ENCODE results near the gene KLHDC3.
A peak's percentile ranks its signal among the peaks of the same experiment; 100 is the strongest.

Gene KLHDC3

GRCh38 chr6:43052225-43052841, 38.3 kb downstream of the KLHDC3 start:
- in situ Hi-C loops (cut with MboI; ENCODE audit: low pct_unique_long_range_greater_than_20kb, low sequenced_read_pairs, unreplicated experiment): no loop called here
- TF ChIP-seq, protein P1, sequence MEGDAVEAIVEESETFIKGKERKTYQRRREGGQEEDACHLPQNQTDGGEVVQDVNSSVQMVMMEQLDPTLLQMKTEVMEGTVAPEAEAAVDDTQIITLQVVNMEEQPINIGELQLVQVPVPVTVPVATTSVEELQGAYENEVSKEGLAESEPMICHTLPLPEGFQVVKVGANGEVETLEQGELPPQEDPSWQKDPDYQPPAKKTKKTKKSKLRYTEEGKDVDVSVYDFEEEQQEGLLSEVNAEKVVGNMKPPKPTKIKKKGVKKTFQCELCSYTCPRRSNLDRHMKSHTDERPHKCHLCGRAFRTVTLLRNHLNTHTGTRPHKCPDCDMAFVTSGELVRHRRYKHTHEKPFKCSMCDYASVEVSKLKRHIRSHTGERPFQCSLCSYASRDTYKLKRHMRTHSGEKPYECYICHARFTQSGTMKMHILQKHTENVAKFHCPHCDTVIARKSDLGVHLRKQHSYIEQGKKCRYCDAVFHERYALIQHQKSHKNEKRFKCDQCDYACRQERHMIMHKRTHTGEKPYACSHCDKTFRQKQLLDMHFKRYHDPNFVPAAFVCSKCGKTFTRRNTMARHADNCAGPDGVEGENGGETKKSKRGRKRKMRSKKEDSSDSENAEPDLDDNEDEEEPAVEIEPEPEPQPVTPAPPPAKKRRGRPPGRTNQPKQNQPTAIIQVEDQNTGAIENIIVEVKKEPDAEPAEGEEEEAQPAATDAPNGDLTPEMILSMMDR (IDR thresholded peaks at IDR 0.05; ENCODE audit: extremely low read depth, insufficient read depth, missing control alignments): no peak
- DNase-seq (ENCODE audit: low spot score): no peak

DNA sequence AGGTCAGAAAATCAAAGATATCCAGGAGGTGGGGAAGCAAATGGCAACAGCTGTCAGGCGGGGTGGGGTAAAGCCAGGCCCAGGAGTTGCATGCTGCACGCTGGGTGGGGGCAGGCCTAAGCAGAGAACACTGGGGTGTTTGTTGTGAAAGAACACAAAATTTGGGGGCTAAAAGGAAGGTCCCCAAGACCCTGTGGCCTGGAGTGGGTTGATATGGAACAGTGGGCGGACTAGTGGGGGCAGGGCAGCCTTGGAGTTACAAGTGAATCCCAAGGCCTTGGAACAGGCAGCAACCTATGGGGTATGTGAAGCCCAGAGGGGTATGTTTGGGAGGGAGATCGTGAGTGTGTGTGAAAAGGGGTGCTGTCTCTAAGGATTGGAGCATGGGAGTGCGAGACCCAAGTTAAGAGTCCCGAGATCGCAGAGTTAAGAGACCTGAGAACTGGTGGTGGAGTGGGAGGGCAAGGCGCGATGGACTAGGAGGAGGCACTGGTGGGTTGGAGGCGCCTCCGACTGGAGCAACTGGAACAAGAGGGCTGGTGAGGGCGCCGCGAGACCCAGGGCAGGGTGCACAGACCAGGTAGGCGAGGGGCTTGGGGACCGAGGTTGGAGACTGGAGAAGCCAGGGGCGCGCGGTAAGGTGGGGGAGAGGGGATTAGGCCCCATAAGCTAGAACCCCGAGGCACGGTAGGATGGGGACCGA, 38.9 kb downstream of the KLHDC3 start:
- in situ Hi-C loops (cut with MboI; ENCODE audit: low pct_unique_long_range_greater_than_20kb, low sequenced_read_pairs, unreplicated experiment): no loop called here
- TF ChIP-seq, protein P1 (IDR thresholded peaks at IDR 0.05; ENCODE audit: extremely low read depth, insufficient read depth, missing control alignments): no peak
- DNase-seq (ENCODE audit: low spot score): peak; percentile 42

DNA sequence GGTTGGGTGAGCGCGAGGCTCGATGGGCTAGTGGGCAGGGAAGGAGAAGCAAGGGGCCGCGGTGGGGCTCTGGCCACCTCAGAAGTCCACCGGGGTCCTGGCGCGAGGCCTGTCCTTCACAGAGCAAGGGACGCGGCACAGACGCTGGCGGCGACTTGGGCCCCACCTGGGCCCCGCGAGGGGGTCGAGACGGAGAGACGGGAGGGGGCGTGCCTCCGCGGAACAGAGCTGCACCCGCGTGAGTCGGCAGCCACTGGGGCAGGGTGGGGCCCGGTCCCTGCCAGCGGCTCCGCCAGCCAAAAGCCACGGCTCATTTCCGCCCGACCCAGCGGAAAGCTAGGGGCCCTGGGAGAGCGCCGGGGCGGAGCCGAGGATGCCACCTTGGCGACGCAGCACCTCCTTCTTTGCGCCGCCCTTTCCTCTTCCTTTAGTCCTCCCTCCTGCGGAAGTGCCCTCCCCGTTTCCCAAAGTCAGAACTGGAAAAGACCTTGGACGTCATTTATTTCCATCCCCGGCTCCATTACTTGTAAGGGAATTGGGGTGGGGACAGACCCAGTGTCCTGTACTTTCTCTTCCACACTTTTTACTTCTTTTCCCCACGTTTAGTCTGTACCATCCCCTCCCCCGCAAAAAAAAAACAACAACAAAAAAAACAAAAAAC, 39.6 kb downstream of the KLHDC3 start, which contains the start of gene CUL7:
Gene CUL7 (minus strand): TSS at position 307 of the 661 bp plus-strand sequence. CDS start 1,063 bp downstream, outside the sequence.
- in situ Hi-C loops (cut with MboI; ENCODE audit: low pct_unique_long_range_greater_than_20kb, low sequenced_read_pairs, unreplicated experiment): no loop called here
- TF ChIP-seq, protein P1 (IDR thresholded peaks at IDR 0.05; ENCODE audit: extremely low read depth, insufficient read depth, missing control alignments): no peak
- peak; percentile 97 for DNase-seq (ENCODE audit: low spot score)

DNA sequence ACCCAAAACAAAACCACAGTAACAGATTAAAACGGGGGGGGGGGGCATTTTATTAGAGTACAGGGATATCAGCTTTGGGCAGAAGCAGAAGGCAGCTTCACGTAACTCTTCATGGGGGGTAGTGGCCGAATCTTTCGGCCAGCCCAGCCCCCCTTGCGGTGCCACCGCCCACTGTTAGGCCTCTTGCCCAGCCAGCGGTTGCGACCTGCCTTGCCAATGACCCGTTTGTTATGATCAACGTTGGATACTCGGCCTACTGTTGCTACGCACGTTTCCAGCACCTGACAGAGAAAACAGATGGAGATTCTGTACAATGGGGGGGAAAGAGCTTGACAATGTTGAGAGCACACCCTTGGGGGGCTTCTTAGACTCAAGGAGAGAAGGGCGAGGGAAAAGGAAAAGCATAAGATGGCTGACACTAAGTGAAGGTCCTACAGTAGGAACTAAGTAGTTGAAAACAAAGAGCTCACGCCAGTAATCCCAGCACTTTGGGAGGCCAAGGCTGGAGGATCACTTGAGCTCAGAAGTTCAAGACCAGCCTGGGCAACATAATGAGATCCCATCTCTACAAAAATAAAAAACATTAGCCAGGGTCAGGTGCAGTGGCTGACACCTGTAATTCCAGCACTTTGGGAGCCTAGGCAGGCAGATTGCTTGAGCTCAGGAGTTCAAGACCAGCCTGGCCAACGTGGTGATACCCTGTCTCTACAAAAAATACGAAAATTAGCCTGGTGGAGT, 40.3 kb downstream of the KLHDC3 start:
- in situ Hi-C loops (cut with MboI; ENCODE audit: low pct_unique_long_range_greater_than_20kb, low sequenced_read_pairs, unreplicated experiment): no loop called here
- no peak for DNase-seq (ENCODE audit: low spot score)
- TF ChIP-seq, protein P1 (IDR thresholded peaks at IDR 0.05; ENCODE audit: extremely low read depth, insufficient read depth, missing control alignments): no peak

DNA sequence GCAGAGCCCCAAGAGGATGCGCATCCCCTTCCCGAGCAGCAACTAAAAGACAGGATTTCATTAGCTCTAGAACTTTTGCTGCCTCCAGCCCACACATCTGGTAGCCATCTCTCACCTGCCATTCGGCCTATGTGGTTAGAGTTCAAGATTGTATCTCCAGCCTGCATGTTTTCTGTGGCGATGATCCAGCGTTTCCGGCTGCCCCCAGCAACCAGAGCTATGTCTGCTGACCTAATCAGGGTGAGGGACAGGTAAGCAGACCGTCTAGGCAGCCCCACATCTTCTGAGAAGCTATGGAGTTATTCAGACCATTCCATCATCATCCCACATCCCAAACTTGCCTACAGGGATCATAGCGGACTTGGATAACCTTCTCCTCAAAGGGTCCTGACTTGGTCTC, 41.9 kb downstream of the KLHDC3 start:
- no peak for DNase-seq (ENCODE audit: low spot score)
- TF ChIP-seq, protein P1 (IDR thresholded peaks at IDR 0.05; ENCODE audit: extremely low read depth, insufficient read depth, missing control alignments): no peak
- in situ Hi-C loops (cut with MboI; ENCODE audit: low pct_unique_long_range_greater_than_20kb, low sequenced_read_pairs, unreplicated experiment): no loop called here

- in situ Hi-C loops (cut with MboI; ENCODE audit: low pct_unique_long_range_greater_than_20kb, low sequenced_read_pairs, unreplicated experiment): no loop called here
- TF ChIP-seq, protein P1 (IDR thresholded peaks at IDR 0.05; ENCODE audit: extremely low read depth, insufficient read depth, missing control alignments): no peak
Observed at GRCh38 chr6:43058531-43058930, 44.5 kb downstream of the KLHDC3 start.

More at GRCh38 chr6:43058531-43058930, 44.5 kb downstream of the KLHDC3 start:
- DNase-seq (ENCODE audit: low spot score): no peak
